ENCODE results near the gene ASAP2.

GRCh38 chr2:9388199-9388681 lies 181.6 kb downstream of the ASAP2 start:
- TF ChIP-seq, protein P1, sequence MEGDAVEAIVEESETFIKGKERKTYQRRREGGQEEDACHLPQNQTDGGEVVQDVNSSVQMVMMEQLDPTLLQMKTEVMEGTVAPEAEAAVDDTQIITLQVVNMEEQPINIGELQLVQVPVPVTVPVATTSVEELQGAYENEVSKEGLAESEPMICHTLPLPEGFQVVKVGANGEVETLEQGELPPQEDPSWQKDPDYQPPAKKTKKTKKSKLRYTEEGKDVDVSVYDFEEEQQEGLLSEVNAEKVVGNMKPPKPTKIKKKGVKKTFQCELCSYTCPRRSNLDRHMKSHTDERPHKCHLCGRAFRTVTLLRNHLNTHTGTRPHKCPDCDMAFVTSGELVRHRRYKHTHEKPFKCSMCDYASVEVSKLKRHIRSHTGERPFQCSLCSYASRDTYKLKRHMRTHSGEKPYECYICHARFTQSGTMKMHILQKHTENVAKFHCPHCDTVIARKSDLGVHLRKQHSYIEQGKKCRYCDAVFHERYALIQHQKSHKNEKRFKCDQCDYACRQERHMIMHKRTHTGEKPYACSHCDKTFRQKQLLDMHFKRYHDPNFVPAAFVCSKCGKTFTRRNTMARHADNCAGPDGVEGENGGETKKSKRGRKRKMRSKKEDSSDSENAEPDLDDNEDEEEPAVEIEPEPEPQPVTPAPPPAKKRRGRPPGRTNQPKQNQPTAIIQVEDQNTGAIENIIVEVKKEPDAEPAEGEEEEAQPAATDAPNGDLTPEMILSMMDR (conservative IDR thresholded peaks at IDR 0.05) = no peak
- TF ChIP-seq EZH2 (IDR thresholded peaks at IDR 0.05; ENCODE audit: low read depth) = no peak

Data from PC-9 (cell line).